NB4 (cell line): ENCODE data around the gene CTNND2.

Experiments used
- CTCF ChIP-seq: IDR thresholded peaks from one replicate; pipeline ENCODE4 v1.5.1; 2012; ENCODE audit warnings: low read depth, low read length
- POLR2A ChIP-seq: IDR thresholded peaks from 2 replicates; pipeline ENCODE4 v1.6.1; 2011; ENCODE audit warnings: mild to moderate bottlenecking; ENCODE audit not compliant: insufficient read length; ENCODE audit errors: extremely low read depth

- TF ChIP-seq CTCF (no peak), POLR2A (no peak)
Observed at GRCh38 chr5:10995891-10996290, 908.4 kb downstream of the CTNND2 start.
